GM18498 (cell line): ENCODE data around the gene PXYLP1.

ENCODE experiments used
- ATAC-seq: cut with Tn5 transposase; IDR thresholded peaks from one replicate; pipeline ENCODE4 v1.9.1; 2021; ENCODE audit warnings: mild to moderate bottlenecking, moderate library complexity; ENCODE audit not compliant: unreplicated experiment

PXYLP1 gene

GRCh38 chr3:141320399-141321108 is 88.9 kb downstream of the PXYLP1 start:
- no peak for ATAC-seq

- ATAC-seq = no peak
Measured at GRCh38 chr3:141321109-141321497, 89.5 kb downstream of the PXYLP1 start.

GRCh38 chr3:141323936-141324704 is 92.5 kb downstream of the PXYLP1 start:
- no peak for ATAC-seq

- ATAC-seq = no peak
Measured at GRCh38 chr3:141326123-141326522, 94.5 kb downstream of the PXYLP1 start.

- no peak for ATAC-seq
Measured at GRCh38 chr3:141326626-141327025, 95.0 kb downstream of the PXYLP1 start.

GRCh38 chr3:141328286-141329166 is 96.9 kb downstream of the PXYLP1 start:
- ATAC-seq = peak; percentile 60

GRCh38 chr3:141330235-141330634 is 98.6 kb downstream of the PXYLP1 start:
- no peak for ATAC-seq

GRCh38 chr3:141330718-141331376 is 99.2 kb downstream of the PXYLP1 start:
- ATAC-seq = no peak

GRCh38 chr3:141331377-141332318 is 100.0 kb downstream of the PXYLP1 start:
- ATAC-seq = no peak

- ATAC-seq = no peak
Measured at GRCh38 chr3:141332416-141332815, 100.8 kb downstream of the PXYLP1 start.

GRCh38 chr3:141333836-141334626 is 102.4 kb downstream of the PXYLP1 start:
- no peak for ATAC-seq

- ATAC-seq = no peak
Measured at GRCh38 chr3:141334627-141335250, 103.1 kb downstream of the PXYLP1 start.

GRCh38 chr3:141335531-141336061 is 104.0 kb downstream of the PXYLP1 start:
- ATAC-seq = no peak

- ATAC-seq = peak; percentile 90
Measured at GRCh38 chr3:141336672-141337522, 105.3 kb downstream of the PXYLP1 start.

- no peak for ATAC-seq
Measured at GRCh38 chr3:141337523-141337854, 105.9 kb downstream of the PXYLP1 start.

- ATAC-seq = no peak
Measured at GRCh38 chr3:141337991-141338390, 106.4 kb downstream of the PXYLP1 start.

GRCh38 chr3:141338881-141339280 is 107.3 kb downstream of the PXYLP1 start:
- no peak for ATAC-seq
